ENCODE measurements around the gene SLC5A1.
"Not testable (repeated sequence)": the region's sequence is repeated elsewhere in the genome, so short reads cannot be mapped to it uniquely, and the experiment has no call there.

The SLC5A1 gene

GRCh38 chr22:32142600-32142999, 99.5 kb downstream of the SLC5A1 start:
- TF ChIP-seq PATZ1 (CRISPR knock-in tag; IDR thresholded peaks at IDR 0.05; ENCODE audit: borderline replicate concordance) (no peak), ARNTL (CRISPR knock-in tag; IDR thresholded peaks at IDR 0.05; ENCODE audit: borderline replicate concordance, low read depth) (no peak), ZNF8 (CRISPR knock-in tag; IDR thresholded peaks at IDR 0.05) (no peak), GLIS3 (CRISPR knock-in tag; IDR thresholded peaks at IDR 0.05) (no peak), TOX (CRISPR knock-in tag; IDR thresholded peaks at IDR 0.05; ENCODE audit: borderline replicate concordance) (no peak), TSHZ2 (CRISPR knock-in tag; IDR thresholded peaks at IDR 0.05) (no peak), RARB (CRISPR knock-in tag; IDR thresholded peaks at IDR 0.05) (no peak), ZNF565 (CRISPR knock-in tag; conservative IDR thresholded peaks at IDR 0.05; ENCODE audit: low read depth) (no peak), ZC3H10 (CRISPR knock-in tag; IDR thresholded peaks at IDR 0.05) (no peak), OSR1 (CRISPR knock-in tag; IDR thresholded peaks at IDR 0.05) (no peak), CSRNP3 (CRISPR knock-in tag; IDR thresholded peaks at IDR 0.05) (no peak), BACH2 (CRISPR knock-in tag; IDR thresholded peaks at IDR 0.05; ENCODE audit: borderline replicate concordance) (no peak), CSDC2 (CRISPR knock-in tag; IDR thresholded peaks at IDR 0.05) (no peak), ESRRG (CRISPR knock-in tag; IDR thresholded peaks at IDR 0.05) (no peak), POU6F1 (CRISPR knock-in tag; IDR thresholded peaks at IDR 0.05; ENCODE audit: borderline replicate concordance, low read depth) (no peak), SNAI2 (CRISPR knock-in tag; IDR thresholded peaks at IDR 0.05) (no peak), ISL1 (CRISPR knock-in tag; IDR thresholded peaks at IDR 0.05) (no peak), ZFP30 (CRISPR knock-in tag; IDR thresholded peaks at IDR 0.05) (no peak)
- ATAC-seq: no peak

- no peak for ATAC-seq
- TF ChIP-seq TCF4 (CRISPR knock-in tag; IDR thresholded peaks at IDR 0.05; ENCODE audit: borderline replicate concordance) (no peak), ARNTL (CRISPR knock-in tag; IDR thresholded peaks at IDR 0.05; ENCODE audit: borderline replicate concordance, low read depth) (no peak), ZNF70 (CRISPR knock-in tag; IDR thresholded peaks at IDR 0.05) (no peak), ISL1 (CRISPR knock-in tag; IDR thresholded peaks at IDR 0.05) (no peak), GLIS3 (CRISPR knock-in tag; IDR thresholded peaks at IDR 0.05) (no peak), TSHZ2 (CRISPR knock-in tag; IDR thresholded peaks at IDR 0.05) (no peak), CSDC2 (CRISPR knock-in tag; IDR thresholded peaks at IDR 0.05) (no peak), POU6F1 (CRISPR knock-in tag; IDR thresholded peaks at IDR 0.05; ENCODE audit: borderline replicate concordance, low read depth) (no peak), ESRRG (CRISPR knock-in tag; IDR thresholded peaks at IDR 0.05) (no peak), SNAI2 (CRISPR knock-in tag; IDR thresholded peaks at IDR 0.05) (no peak), ZC3H10 (CRISPR knock-in tag; IDR thresholded peaks at IDR 0.05) (no peak), ZNF8 (CRISPR knock-in tag; IDR thresholded peaks at IDR 0.05) (no peak), ZFP3 (CRISPR knock-in tag; IDR thresholded peaks at IDR 0.05) (no peak), CREB5 (CRISPR knock-in tag; IDR thresholded peaks at IDR 0.05; ENCODE audit: low read depth) (no peak)
These were observed 101.6 kb downstream of the SLC5A1 start for GRCh38 chr22:32144496-32145274.

GRCh38 chr22:32147128-32147527, 104.1 kb downstream of the SLC5A1 start:
- not testable (repeated sequence) for ATAC-seq

- not testable (repeated sequence) for ATAC-seq
These were observed 105.3 kb downstream of the SLC5A1 start for GRCh38 chr22:32148372-32148771.
